HG03196 (cell line): ENCODE measurements around the gene DCC.

Experiments used
- ATAC-seq: cut with Tn5 transposase; IDR thresholded peaks from one replicate; pipeline ENCODE4 v1.9.1; 2021; ENCODE audit not compliant: unreplicated experiment

Gene DCC

DNA sequence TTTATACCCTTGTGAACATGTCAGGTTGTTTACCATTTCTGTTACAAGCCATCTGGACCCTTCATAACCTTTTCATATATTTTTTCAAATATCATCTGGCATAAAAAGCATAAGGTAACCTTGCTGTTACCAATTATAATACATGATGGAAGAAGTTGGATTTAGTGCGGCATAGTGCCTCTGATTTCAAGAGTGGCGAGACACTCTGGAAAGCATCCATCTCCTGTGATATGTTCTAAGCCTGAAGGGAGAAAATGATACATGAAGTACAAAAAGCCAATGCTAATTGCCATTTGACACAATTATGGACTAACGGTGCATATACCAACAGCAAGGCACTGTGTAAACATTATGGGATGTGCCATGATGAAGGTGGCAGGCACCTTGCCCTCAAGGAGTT lies 75.1 kb downstream of the DCC start:
- ATAC-seq, result no peak

DNA sequence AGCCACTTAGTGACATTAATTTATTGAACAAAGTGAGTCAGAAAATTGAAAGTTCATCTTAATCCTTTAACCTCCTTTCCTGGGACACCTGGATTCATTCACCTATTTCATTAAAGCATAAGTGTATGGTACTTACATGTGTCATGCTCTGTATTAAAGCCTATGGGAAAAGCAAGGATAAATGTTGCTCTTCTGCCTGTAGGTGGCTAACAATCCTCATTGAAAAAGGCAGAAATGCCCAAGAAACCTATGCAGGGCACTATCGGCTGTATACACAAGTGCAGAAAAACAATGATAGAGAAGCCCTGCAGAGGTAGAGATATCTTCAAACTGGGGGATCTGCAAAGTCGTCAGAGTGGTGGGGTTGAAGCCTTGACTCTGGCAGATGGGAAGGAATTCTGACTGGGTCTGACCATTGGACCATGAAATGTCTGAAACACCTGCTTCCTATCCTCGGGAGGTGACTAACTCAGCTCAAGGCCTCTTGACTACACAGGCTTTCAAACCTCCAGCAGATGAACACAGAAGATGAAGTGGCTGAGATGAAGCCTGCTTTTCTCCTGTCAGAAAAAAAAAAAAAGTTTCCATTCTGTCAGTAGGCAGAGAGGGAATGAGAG lies 83.1 kb downstream of the DCC start:
- ATAC-seq, result no peak

- ATAC-seq, result no peak
Observed at GRCh38 chr18:52426041-52426440, 86.0 kb downstream of the DCC start.

- no peak for ATAC-seq
Observed at GRCh38 chr18:52426462-52426861, 86.5 kb downstream of the DCC start.

GRCh38 chr18:52427521-52428175 lies 87.7 kb downstream of the DCC start:
- ATAC-seq, result no peak

- ATAC-seq, result no peak
Observed at GRCh38 chr18:52431683-52432082, 91.7 kb downstream of the DCC start.

- ATAC-seq, result no peak
Observed at GRCh38 chr18:52433797-52434196, 93.8 kb downstream of the DCC start.

DNA sequence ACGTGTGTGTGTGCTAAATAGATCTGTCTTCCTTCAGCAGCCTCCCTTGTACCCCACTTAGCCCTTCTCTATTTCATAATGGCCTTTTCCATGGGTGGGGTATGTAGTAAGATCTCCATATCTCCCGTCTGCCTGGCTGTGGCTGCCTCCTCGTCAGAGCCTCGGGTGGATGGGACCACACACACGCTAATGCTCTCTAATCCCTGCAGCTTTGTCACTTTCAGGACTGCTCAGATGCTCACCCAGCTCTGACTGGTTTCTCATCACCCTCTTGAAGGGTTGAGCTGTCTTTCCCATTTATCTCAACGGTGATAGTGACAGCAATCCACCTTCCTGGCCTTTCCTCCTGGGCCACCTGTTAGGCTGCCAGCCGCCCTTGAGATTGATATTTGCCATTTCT lies 95.3 kb downstream of the DCC start:
- ATAC-seq, result no peak

DNA sequence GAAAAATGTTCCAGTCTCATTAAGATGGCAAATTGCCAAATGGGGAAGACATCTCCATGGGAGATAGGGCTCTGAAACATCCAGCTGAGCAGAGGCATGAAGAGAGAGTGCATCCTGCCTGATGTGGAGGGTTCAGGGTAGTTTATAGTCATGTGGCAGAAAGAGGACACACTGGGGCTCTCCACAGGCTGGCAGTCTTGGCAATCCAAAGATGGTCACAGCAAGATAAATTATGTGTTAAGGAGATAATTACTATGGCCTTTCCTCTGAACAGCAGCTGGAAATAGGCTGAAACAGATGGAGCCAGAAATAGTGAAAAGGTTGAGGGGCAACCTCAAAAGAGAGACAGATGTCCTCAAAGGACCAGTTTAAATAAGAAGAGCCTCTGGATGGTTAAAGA lies 97.2 kb downstream of the DCC start:
- ATAC-seq, result no peak

DNA sequence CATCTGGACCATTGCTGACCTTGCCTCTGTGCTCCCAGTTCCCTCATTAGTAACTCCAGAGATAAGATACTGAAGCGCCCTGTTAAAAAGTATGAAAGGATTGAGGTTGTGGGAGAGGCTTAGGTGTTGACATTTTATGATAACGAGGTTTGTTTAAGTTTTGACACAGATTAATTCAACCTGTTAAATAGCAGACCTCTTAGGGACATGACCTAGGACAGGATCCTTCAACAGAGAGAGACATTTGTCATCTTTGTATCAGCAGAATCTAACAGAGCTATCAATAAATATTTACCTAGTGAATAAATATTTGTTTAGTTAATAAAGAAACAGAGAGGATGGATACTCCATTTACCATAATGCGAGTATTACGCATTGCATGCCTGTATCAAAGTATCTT lies 99.5 kb downstream of the DCC start:
- ATAC-seq, result no peak

GRCh38 chr18:52441794-52442193 lies 101.8 kb downstream of the DCC start:
- no peak for ATAC-seq

DNA sequence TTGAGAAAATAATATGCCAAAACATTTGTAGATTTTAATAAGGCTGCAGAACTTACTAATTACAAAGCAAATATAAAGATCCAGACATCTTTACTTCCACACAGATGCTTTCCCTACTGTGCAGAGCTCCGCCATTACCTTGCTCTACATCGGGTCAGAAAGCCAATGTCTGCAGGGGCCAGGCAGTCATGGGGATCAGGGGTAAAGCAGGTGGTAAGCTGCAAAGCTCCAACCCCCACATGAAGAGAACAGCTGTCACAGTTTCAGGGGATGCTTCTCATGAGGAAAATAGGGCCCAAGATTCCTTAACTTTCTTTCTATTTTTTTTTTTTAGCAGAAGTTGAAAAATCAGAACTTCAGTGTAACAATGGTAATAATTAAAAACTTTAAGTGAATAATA lies 102.7 kb downstream of the DCC start:
- no peak for ATAC-seq

- no peak for ATAC-seq
Observed at GRCh38 chr18:52451256-52451655, 111.3 kb downstream of the DCC start.

DNA sequence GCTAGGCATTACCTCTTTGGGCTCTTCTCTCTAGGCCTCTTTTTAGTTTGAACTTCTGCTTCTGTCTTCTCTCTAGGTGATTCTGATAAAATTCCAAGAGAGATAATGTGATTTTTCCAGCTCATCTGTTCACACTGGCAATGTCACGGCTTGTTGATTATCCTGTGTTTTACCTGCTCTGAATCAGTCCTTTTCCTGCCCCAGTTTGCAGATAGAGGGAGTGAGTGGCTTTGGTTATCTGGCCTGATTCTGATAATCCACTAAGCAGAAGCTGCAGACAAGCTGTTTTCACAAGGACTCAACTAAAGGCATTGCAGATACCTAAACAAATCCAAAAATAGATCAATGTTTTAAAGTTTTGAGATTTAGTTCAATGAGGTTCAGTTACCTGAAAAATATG lies 111.9 kb downstream of the DCC start:
- no peak for ATAC-seq

DNA sequence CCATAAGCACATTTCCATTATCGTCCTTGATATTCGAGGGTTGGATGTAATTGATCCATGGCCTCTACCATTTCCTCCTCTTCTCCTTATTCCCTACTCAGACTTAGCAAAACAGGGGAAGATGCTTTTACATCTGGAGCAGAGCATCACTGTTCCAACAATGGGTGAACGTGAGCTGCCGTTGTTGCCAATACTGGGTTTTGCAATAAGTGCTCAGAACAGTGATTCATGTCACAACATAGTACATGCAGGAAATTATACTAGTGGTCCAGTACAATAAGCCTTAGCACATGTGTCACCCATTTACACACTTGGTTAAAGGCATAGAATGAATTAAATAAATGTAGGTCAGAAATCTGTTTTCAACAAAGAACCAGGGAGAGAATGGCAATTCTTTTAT lies 112.4 kb downstream of the DCC start:
- ATAC-seq, result no peak

DNA sequence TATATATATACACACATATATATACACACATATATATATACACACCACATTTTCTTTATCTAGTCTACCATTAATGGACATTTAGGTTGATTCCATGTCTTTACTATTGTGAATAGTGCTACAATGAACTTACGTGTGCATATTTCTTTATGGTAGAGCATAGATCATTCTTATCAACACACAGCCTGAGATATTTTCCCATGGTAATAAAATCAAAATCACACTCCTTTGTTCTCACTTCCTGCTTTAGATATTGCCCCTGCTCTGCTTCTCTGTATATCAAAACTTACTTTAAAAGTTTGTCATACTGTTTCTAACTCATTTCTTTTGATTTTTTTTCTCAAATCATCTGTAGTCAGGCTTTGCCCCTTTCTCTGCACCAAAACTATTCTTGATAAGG lies 119.9 kb downstream of the DCC start:
- no peak for ATAC-seq

- no peak for ATAC-seq
Observed at GRCh38 chr18:52462853-52463252, 122.9 kb downstream of the DCC start.

GRCh38 chr18:52465391-52465790 lies 125.4 kb downstream of the DCC start:
- ATAC-seq, result no peak

DNA sequence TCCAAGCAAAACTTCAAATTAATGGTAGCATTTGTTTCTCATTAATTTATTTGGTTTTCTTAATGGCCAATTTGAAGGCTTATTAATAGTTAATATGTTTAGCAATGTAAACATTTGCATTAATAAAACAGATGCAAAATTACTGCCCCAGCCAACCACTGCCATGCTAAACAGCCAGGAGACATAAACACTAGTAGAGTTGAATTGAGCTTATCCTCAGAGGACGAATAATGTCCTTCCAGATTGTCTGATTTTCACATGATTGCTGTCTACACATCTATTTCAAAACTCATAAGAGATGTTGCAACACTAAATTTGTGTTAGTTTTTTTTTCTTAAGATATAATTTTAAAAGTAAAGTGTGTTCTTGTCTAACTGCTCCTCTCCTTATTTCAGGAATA lies 128.5 kb downstream of the DCC start:
- no peak for ATAC-seq

DNA sequence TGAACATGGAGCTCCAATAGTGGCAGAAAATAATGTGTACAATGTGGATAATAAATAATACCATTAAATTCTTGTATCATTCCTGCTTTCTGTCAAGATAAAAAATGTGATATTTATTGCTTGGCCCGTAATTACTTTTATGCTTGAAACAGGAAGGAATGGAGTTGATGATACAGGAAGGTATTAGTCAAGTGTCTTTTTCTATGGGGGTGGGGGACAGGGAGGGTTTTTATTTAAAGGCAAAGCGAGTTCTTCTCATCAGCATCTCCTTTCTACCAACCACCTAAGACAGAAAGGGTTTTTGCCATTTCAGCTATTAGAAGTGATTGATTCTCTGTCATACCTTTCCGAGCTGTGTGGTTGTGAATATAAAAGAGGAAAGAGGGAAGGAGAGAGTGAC lies 135.3 kb downstream of the DCC start:
- ATAC-seq, result no peak

GRCh38 chr18:52481116-52481515 lies 141.1 kb downstream of the DCC start:
- ATAC-seq, result no peak

- no peak for ATAC-seq
Observed at GRCh38 chr18:52484977-52485376, 145.0 kb downstream of the DCC start.

GRCh38 chr18:52486052-52486451 lies 146.1 kb downstream of the DCC start:
- ATAC-seq, result no peak
